Placental pericyte (primary cell): ENCODE data around the gene CDCA7L. TPM values are rescaled to one million over a fixed set of nuclear protein-coding genes. Genes with fewer than 3 reads are reported as not detected.

ENCODE experiments used
- total RNA-seq: library from RNA; depleted of rRNA; stranded (reverse); fragments of >200 nt; gene quantifications from 2 replicates; pipeline ENCODE4 v1.2.3, GENCODE V29; 2012

CDCA7L gene
- total RNA-seq: 32.8 and 44.0 TPM in 2 replicates

GRCh38 chr7:21945454-21946221 lies at the start of gene CDCA7L:
Gene CDCA7L, minus strand, starts transcription at chr7:21945899. Its CDS starts 95 bp downstream, at chr7:21945804.

